H1 (cell line): Measurements from ENCODE around the gene HADHB. TPM values are rescaled to one million over a fixed set of nuclear protein-coding genes. Genes with fewer than 3 reads are reported as not detected.

Experiments
- CTCF ChIA-PET: fragments of 300-600 bp; sonication (Branson Sonifier 250); formaldehyde crosslinking; loops from one replicate; lab custom pipeline; 2021; ENCODE audit not compliant: partially characterized antibody; lab: Charles Lee
- POLR2A ChIA-PET: fragments of 300-600 bp; sonication (Branson Sonifier 250); formaldehyde crosslinking; loops from one replicate; lab custom pipeline; 2021; ENCODE audit warnings: inconsistent platforms; ENCODE audit not compliant: partially characterized antibody; lab: Charles Lee
- DNase-seq, 2 experiments: peaks; one replicate each; pipeline versions ENCODE4 v3.0.0 to v3.0.0-alpha.2; 2010 to 2022; ENCODE audit warnings: low spot score in 2 of 2, low read depth in 1 of 2, mixed read lengths in 1 of 2
- FAIRE-seq: peaks from 2 replicates; lab custom pipeline; 2011; peaks lifted over from hg19 to GRCh38; lab: Jason Lieb, UNC
- H2AFZ ChIP-seq: 2 replicates; pipeline ENCODE4 v1.8.1; 2012; ENCODE audit warnings: low read length, inconsistent platforms
- H2AK5ac ChIP-seq: 2 replicates; pipeline ENCODE4 v1.6.1; 2013; ENCODE audit warnings: low read depth, low read length
- H2BK120ac ChIP-seq: replicated peaks from 2 replicates; pipeline ENCODE3; 2013; ENCODE audit warnings: low read depth, low read length, inconsistent platforms
- H2BK12ac ChIP-seq: 2 replicates; pipeline ENCODE4 v1.6.1; 2013; ENCODE audit warnings: low read depth, low read length
- H2BK15ac ChIP-seq: 2 replicates; pipeline ENCODE4 v1.6.1; 2013; ENCODE audit warnings: low read length
- H2BK20ac ChIP-seq: 2 replicates; pipeline ENCODE4 v1.6.1; 2013; ENCODE audit warnings: low read length
- H2BK5ac ChIP-seq: 2 replicates; pipeline ENCODE4 v1.6.1; 2013; ENCODE audit warnings: low read depth, low read length
- H3K14ac ChIP-seq: 2 replicates; pipeline ENCODE4 v1.6.1; 2013; ENCODE audit warnings: inconsistent platforms; ENCODE audit not compliant: insufficient read length
- H3K18ac ChIP-seq: 2 replicates; pipeline ENCODE4 v1.6.1; 2013; ENCODE audit warnings: low read length; ENCODE audit errors: extremely low read depth
- H3K23ac ChIP-seq: 2 replicates; pipeline ENCODE4 v1.6.1; 2013; ENCODE audit warnings: inconsistent platforms; ENCODE audit not compliant: insufficient read length
- H3K23me2 ChIP-seq: 2 replicates; pipeline ENCODE4 v1.6.1; 2013; ENCODE audit warnings: low read depth, low read length
- H3K27ac ChIP-seq: 2 replicates; pipeline ENCODE4 v1.6.1; 2011; ENCODE audit warnings: low read depth, low read length, inconsistent platforms
- H3K27me3 ChIP-seq, 4 experiments: replicated peaks in 1 of 4; 1 replicate in 1 of 4; 2 replicates in 3 of 4; pipeline versions ENCODE4 v1.6.1 to v1.8.1; 2011 to 2013; ENCODE audit warnings: low read length in 3 of 4, mild to moderate bottlenecking in 3 of 4, inconsistent platforms in 2 of 4, mixed read lengths in 2 of 4, moderate library complexity in 1 of 4; ENCODE audit not compliant: control insufficient read depth in 3 of 4, insufficient read depth in 3 of 4; ENCODE audit errors: extremely low read depth in 1 of 4
- H3K36me3 ChIP-seq, 4 experiments: 2 replicates each; pipeline versions ENCODE4 v1.6.1 to v1.8.1; 2011 to 2013; ENCODE audit warnings: mild to moderate bottlenecking in 4 of 4, low read length in 3 of 4, moderate library complexity in 2 of 4, control low read depth in 1 of 4, inconsistent platforms in 1 of 4; ENCODE audit not compliant: insufficient read depth in 4 of 4, control insufficient read depth in 2 of 4
- H3K4ac ChIP-seq: replicated peaks from 2 replicates; pipeline ENCODE3; 2013; ENCODE audit warnings: low read length, low read depth, mixed read lengths, inconsistent platforms; ENCODE audit not compliant: insufficient read length
- H3K4me1 ChIP-seq, 4 experiments: replicated peaks in 1 of 4; 1 replicate in 1 of 4; 2 replicates in 3 of 4; pipeline versions ENCODE4 v1.6.1 to v1.8.1; 2011 to 2013; ENCODE audit warnings: low read length in 3 of 4, inconsistent platforms in 2 of 4, mixed read lengths in 1 of 4; ENCODE audit not compliant: insufficient read depth in 4 of 4, control insufficient read depth in 3 of 4
- H3K4me2 ChIP-seq, 2 experiments: 2 replicates each; pipeline versions ENCODE4 v1.6.1 to v1.8.1; 2011 to 2013; ENCODE audit warnings: low read depth in 2 of 2, low read length in 2 of 2, control low read depth in 1 of 2, inconsistent platforms in 1 of 2, mild to moderate bottlenecking in 1 of 2; ENCODE audit not compliant: insufficient read depth in 1 of 2
- H3K4me3 ChIP-seq, 4 experiments: fragments of 200-600, 300-600 bp in 1 of 4; sonication (generic), shearing (Covaris generic), sonication (Bioruptor Twin) in 1 of 4; 2 replicates each; pipeline versions ENCODE4 v1.5.1 to v1.8.1; 2011 to 2016; ENCODE audit warnings: low read length in 4 of 4, low read depth in 3 of 4, control low read depth in 2 of 4, inconsistent platforms in 2 of 4, mild to moderate bottlenecking in 2 of 4, mixed read lengths in 1 of 4, moderate library complexity in 1 of 4; ENCODE audit not compliant: insufficient read depth in 2 of 4; ENCODE audit errors: extremely low read depth in 1 of 4
- H3K56ac ChIP-seq: replicated peaks from 2 replicates; pipeline ENCODE3; 2013; ENCODE audit warnings: low read depth, mild to moderate bottlenecking, mixed read lengths, low read length, inconsistent platforms; ENCODE audit not compliant: insufficient read length
- H3K79me1 ChIP-seq: 2 replicates; pipeline ENCODE4 v1.6.1; 2013; ENCODE audit warnings: low read depth, low read length, control low read depth
- H3K79me2 ChIP-seq, 2 experiments: 2 replicates each; pipeline versions ENCODE4 v1.6.1 to v1.8.1; 2012 to 2013; ENCODE audit warnings: low read length in 2 of 2, mild to moderate bottlenecking in 2 of 2, inconsistent platforms in 1 of 2; ENCODE audit not compliant: insufficient read depth in 2 of 2, control insufficient read depth in 1 of 2
- H3K9ac ChIP-seq, 4 experiments: replicated peaks in 1 of 4; 1 replicate in 1 of 4; 2 replicates in 3 of 4; pipeline versions ENCODE4 v1.6.1 to v1.8.1; 2011 to 2013; ENCODE audit warnings: low read depth in 3 of 4, low read length in 3 of 4, control low read depth in 2 of 4, mild to moderate bottlenecking in 2 of 4, moderate library complexity in 2 of 4, inconsistent platforms in 1 of 4; ENCODE audit errors: extremely low read depth in 1 of 4
- H3K9me3 ChIP-seq, 2 experiments: 2 replicates each; pipeline versions ENCODE4 v1.6.1 to v1.8.1; 2012 to 2013; ENCODE audit warnings: mild to moderate bottlenecking in 2 of 2, moderate library complexity in 2 of 2, control low read depth in 1 of 2, inconsistent platforms in 1 of 2, low read depth in 1 of 2, low read length in 1 of 2, mixed read lengths in 1 of 2; ENCODE audit not compliant: insufficient read depth in 2 of 2
- H4K20me1 ChIP-seq, 2 experiments: replicated peaks in 1 of 2; 2 replicates each; pipeline versions ENCODE3 to v1.8.1; 2011 to 2013; ENCODE audit warnings: inconsistent platforms in 2 of 2, low read length in 2 of 2, mild to moderate bottlenecking in 1 of 2; ENCODE audit not compliant: insufficient read depth in 2 of 2, control insufficient read depth in 1 of 2
- H4K5ac ChIP-seq: 2 replicates; pipeline ENCODE4 v1.6.1; 2013; ENCODE audit warnings: low read length, low read depth, mixed read lengths, inconsistent platforms; ENCODE audit not compliant: insufficient read length
- H4K8ac ChIP-seq: 2 replicates; pipeline ENCODE4 v1.8.0; 2013; ENCODE audit warnings: mild to moderate bottlenecking, moderate library complexity, low read length, inconsistent platforms; ENCODE audit not compliant: insufficient read depth; ENCODE audit errors: extremely low read depth
- H4K91ac ChIP-seq: replicated peaks from 2 replicates; pipeline ENCODE3; 2013; ENCODE audit warnings: low read length, mixed read lengths, inconsistent platforms; ENCODE audit not compliant: insufficient read length
- EP300 ChIP-seq, 2 experiments: IDR thresholded peaks; 1 replicate in 1 of 2; 2 replicates in 1 of 2; pipeline ENCODE4 v1.6.1; 2011 to 2012; ENCODE audit warnings: low read depth in 2 of 2, low read length in 2 of 2, mild to moderate bottlenecking in 2 of 2, borderline replicate concordance in 1 of 2, inconsistent platforms in 1 of 2, moderate library complexity in 1 of 2
- KDM1A ChIP-seq: fragments of 200-600, 300-600 bp; sonication (generic); IDR thresholded peaks from 2 replicates; pipeline ENCODE4 v1.7.1; 2016; ENCODE audit warnings: mild to moderate bottlenecking, low read length, borderline replicate concordance
- KDM5A ChIP-seq: fragments of 200-600 bp; IDR thresholded peaks from 2 replicates; pipeline ENCODE4 v1.7.1; 2012; ENCODE audit warnings: mild to moderate bottlenecking, low read length, inconsistent platforms, mixed read lengths
- MAFK ChIP-seq: IDR thresholded peaks from 2 replicates; pipeline ENCODE4 v1.6.1; 2012; ENCODE audit warnings: low read depth, mild to moderate bottlenecking, improper control_type of control experiment, low read length
- SAP30 ChIP-seq: fragments of 300-600 bp; sonication (generic); IDR thresholded peaks from 2 replicates; pipeline ENCODE4 v1.7.1; 2012; ENCODE audit warnings: low read length, moderate library complexity, mild to moderate bottlenecking, inconsistent platforms; ENCODE audit not compliant: insufficient read depth, insufficient replicate concordance
- SP4 ChIP-seq: IDR thresholded peaks from 2 replicates; pipeline ENCODE4 v1.6.1; 2012; ENCODE audit warnings: low read length, inconsistent platforms
- WGBS, 2 experiments: shearing (Covaris generic) in 1 of 2; methylation state at CpG; one replicate each; pipeline versions ENCODE4 v1.1.6 to v1.1.7; 2013 to 2015; ENCODE audit warnings: low lambda C conversion rate in 2 of 2, mixed read lengths in 2 of 2, inconsistent platforms in 1 of 2, low coverage in 1 of 2, missing lambda C conversion rate in 1 of 2; ENCODE audit not compliant: insufficient replicate concordance in 2 of 2, insufficient coverage in 1 of 2, insufficient read length in 1 of 2; ENCODE audit errors: extremely low coverage in 1 of 2, missing lambda C conversion rate in 1 of 2; 5-methylcytosine and 5-hydroxymethylcytosine counted together
- polyA plus RNA-seq, 7 experiments: library from polyadenylated mRNA; depleted of rRNA in 3 of 7; stranded (reverse) in 5 of 7; unstranded in 2 of 7; fragments of >200 nt in 5 of 7; fragments of 200-250 nt in 2 of 7; gene quantifications; 1 replicate in 5 of 7; 2 replicates in 1 of 7; 4 replicates in 1 of 7; pipeline versions ENCODE4 v1.2.1 to v1.2.3, GENCODE V29; 2011 to 2013; ENCODE audit warnings: missing spikeins in 2 of 7, mixed read lengths in 2 of 7
- total RNA-seq: library from RNA; stranded (reverse); fragmentation: NEBNext Ultra II Directional; extraction: Animal tissue kit (Norgen Biotek cat#: 25700); gene quantifications from 2 replicates; pipeline ENCODE4 v1.2.1, GENCODE V29; 2021

Gene HADHB
- total and polyA plus RNA-seq, 2 of the 8 experiments (the other 6 are each of a cell fraction or from before 2014, with no cell fraction given): 47.7 to 52.3 TPM

GRCh38 chr2:26212011-26212410 lies 32.7 kb upstream of the HADHB start:
- TF ChIP-seq KDM5A (no peak), MAFK (no peak), KDM1A (no peak), SP4 (no peak), SAP30 (no peak), EP300 (IDR thresholded peaks at IDR 0.05; ENCODE audit: borderline replicate concordance in 1 of 2, low read depth in 2 of 2, low read length in 2 of 2) (no peak)
- H3K14ac ChIP-seq: no peak overlapping the region
- no peak overlapping the region for H2BK15ac ChIP-seq
- no peak overlapping the region for H2BK120ac ChIP-seq
- H4K5ac ChIP-seq: no peak overlapping the region
- H3K4me3 ChIP-seq: no peak overlapping the region
- H3K23ac ChIP-seq: no peak overlapping the region
- no peak overlapping the region for H2BK5ac ChIP-seq
- H2BK20ac ChIP-seq: no peak overlapping the region
- peaks cover 7 to 71% (median 44%) of the 10 kb centered on the region in 4 experiments; a peak in 7 of 8 replicates for H3K36me3 ChIP-seq
- no peak overlapping the region for H3K56ac ChIP-seq
- H3K18ac ChIP-seq: no peak overlapping the region
- no peaks in the 10 kb centered on the region for H3K9me3 ChIP-seq
- H2AFZ ChIP-seq: no peak overlapping the region
- H2BK12ac ChIP-seq: no peak overlapping the region
- H3K9ac ChIP-seq: no peak overlapping the region
- ChIA-PET CTCF (interaction anchor here (1.1 kb wide), 1 partner anchor 34 kb away, joined by 3 read pairs; no protein-coding TSS in a partner anchor), POLR2A (no interaction called here)
- FAIRE-seq: no peak
- no peaks in the 10 kb centered on the region for H3K27me3 ChIP-seq
- whole genome bisulfite sequencing, 2 experiments: 96% methylated on average over 5 of the region's 5 CpGs; no CpG with 5 or more reads in 1 of the 2 experiments
- H3K4ac ChIP-seq: no peak overlapping the region
- DNase-seq: no peak
- no peak overlapping the region for H3K4me2 ChIP-seq
- H4K20me1 ChIP-seq: peaks cover 0 to 4% of the 10 kb centered on the region in 2 experiments
- H2AK5ac ChIP-seq: no peak overlapping the region
- 0 out of 2 replicates have a peak, but pooled peaks cover 1% of the 10 kb centered on the region for H3K23me2 ChIP-seq
- no peak overlapping the region for H4K8ac ChIP-seq
- no peak overlapping the region for H3K27ac ChIP-seq
- H3K79me2 ChIP-seq: no peaks in the 10 kb centered on the region
- H3K79me1 ChIP-seq: no peaks in the 10 kb centered on the region
- no peak overlapping the region for H4K91ac ChIP-seq
- H3K4me1 ChIP-seq: no peaks in the 10 kb centered on the region
